ENCODE measurements around the gene NMT2. TPM values are rescaled to one million over a fixed set of nuclear protein-coding genes. Genes with fewer than 3 reads are reported as not detected.

NMT2 gene
- total and polyA plus RNA-seq, 10 of the 15 experiments (the other 5 are each of a cell fraction or from before 2014, with no cell fraction given): 4.9 to 12.0 (median 9.2) TPM

- Histone ChIP-seq H4K20me1 (ENCODE audit: control insufficient read depth, insufficient read depth) (no peaks in the 10 kb centered on the region), H2AFZ (ENCODE audit: control insufficient read depth, low read depth, low read length) (no peak overlapping the region), H3K9ac (ENCODE audit: control insufficient read depth, insufficient read depth, low read length) (no peak overlapping the region), H3K36me3 (ENCODE audit: control insufficient read depth in 2 of 2, insufficient read depth in 2 of 2, low read length in 1 of 2) (no peaks in the 10 kb centered on the region), H3K4me1 (ENCODE audit: control insufficient read depth, insufficient read depth, low read length) (peaks cover 8% of the 10 kb centered on the region; the same call in 1 of the 2 replicates), H3K27ac (ENCODE audit: control insufficient read depth, insufficient read depth) (no peak overlapping the region), H3K9me3 (replicated peaks; ENCODE audit: control insufficient read depth, insufficient read depth, low read length) (no peaks in the 10 kb centered on the region), H3K79me2 (ENCODE audit: control insufficient read depth, insufficient read depth, low read length) (peaks cover 4% of the 10 kb centered on the region; the same call in 1 of the 2 replicates), H3K4me2 (ENCODE audit: control insufficient read depth, insufficient read depth) (peak overlapping the region; percentile 82), H3K4me3 (no peak overlapping the region), H3K27me3 (replicated peaks in 1 of 2; ENCODE audit: control insufficient read depth in 2 of 2, insufficient read depth in 2 of 2, low read length in 1 of 2) (no peaks in the 10 kb centered on the region; a peak in 1 of 4 replicates)
- DNase-seq (ENCODE audit: low read depth, low spot score) (no peak), FAIRE-seq (no peak), ATAC-seq (no peak)
- BruUV-seq (replicated peaks): no TSS peak
- intact Hi-C loops (cut with micrococcal nuclease; ENCODE audit: unreplicated experiment) (no loop called here), in situ Hi-C loops (cut with MboI) (loop anchor here (25.0 kb wide), 1 partner anchor 1271 kb away; the partner anchor contains the start of gene PTER)
- ChIA-PET CTCF (interaction anchor here (0.9 to 6.2 kb wide), 10 partner anchors 11 to 63 kb away, joined by 3 to 38 read pairs (median 4); no protein-coding TSS in a partner anchor), POLR2A (interaction anchor here (1.5 to 2.1 kb wide), 2 partner anchors 43 to 64 kb away, joined by 3 to 13 read pairs; no protein-coding TSS in a partner anchor), SMC1A (ENCODE audit: uncharacterized antibody, unreplicated experiment) (interaction anchor here (0.7 to 8.5 kb wide), 9 partner anchors 8 to 67 kb away, joined by 3 to 86 read pairs (median 4); no protein-coding TSS in a partner anchor), RAD21 (ENCODE audit: unreplicated experiment) (interaction anchor here (1.3 to 3.6 kb wide), 6 partner anchors 24 to 213 kb away, joined by 4 to 39 read pairs (median 4); partner anchors contain the start of gene RPP38)
- WGBS (ENCODE audit: insufficient coverage, insufficient replicate concordance, low lambda C conversion rate, missing lambda C conversion rate): 50% methylated on average over 2 of the region's 2 CpGs
- TF ChIP-seq CEBPZ (IDR thresholded peaks at IDR 0.05; ENCODE audit: low read depth, low read length) (no peak), NFIC (IDR thresholded peaks at IDR 0.05; ENCODE audit: low read depth, low read length) (no peak), MXI1 (IDR thresholded peaks at IDR 0.05; ENCODE audit: low read depth, low read length) (no peak), ATF7 (IDR thresholded peaks at IDR 0.05; ENCODE audit: low read depth) (no peak), NRF1 (conservative IDR thresholded peaks at IDR 0.05; ENCODE audit: low read depth, low read length) (no peak), NBN (IDR thresholded peaks at IDR 0.05) (no peak), BACH1 (IDR thresholded peaks at IDR 0.05; ENCODE audit: borderline replicate concordance) (no peak), ATF2 (IDR thresholded peaks at IDR 0.05; ENCODE audit: low read length) (no peak), HCFC1 (IDR thresholded peaks at IDR 0.05; ENCODE audit: low read length) (no peak), BMI1 (IDR thresholded peaks at IDR 0.05; ENCODE audit: borderline replicate concordance) (no peak), TBL1XR1 (IDR thresholded peaks at IDR 0.05; ENCODE audit: low read depth, low read length) (no peak), SIN3A (IDR thresholded peaks at IDR 0.05; ENCODE audit: low read depth, low read length) (no peak), ESRRA (IDR thresholded peaks at IDR 0.05; ENCODE audit: low read length) (no peak), ZZZ3 (IDR thresholded peaks at IDR 0.05; ENCODE audit: control insufficient read depth, insufficient read length, low read depth) (no peak), SMARCA5 (IDR thresholded peaks at IDR 0.05) (no peak), STAT1 (conservative IDR thresholded peaks at IDR 0.05) (no peak), YY1 (IDR thresholded peaks at IDR 0.05; ENCODE audit: low read depth, low read length) (no peak), MTA3 (IDR thresholded peaks at IDR 0.05; ENCODE audit: borderline replicate concordance, low read length) (no peak), TARDBP (IDR thresholded peaks at IDR 0.05; ENCODE audit: borderline replicate concordance) (no peak)
Measured at GRCh38 chr10:15166325-15166724, 2.2 kb downstream of the NMT2 start.

Measured in GM12878 (cell line).